HG03280 (cell line): ENCODE data around the gene PIEZO1.

Experiments
- ATAC-seq: cut with Tn5 transposase; IDR thresholded peaks from one replicate; pipeline ENCODE4 v1.9.1; 2021; ENCODE audit warnings: mild to moderate bottlenecking, moderate library complexity; ENCODE audit not compliant: unreplicated experiment

Gene PIEZO1

GRCh38 chr16:88721815-88722755 is 62.9 kb downstream of the PIEZO1 start:
- no peak for ATAC-seq

GRCh38 chr16:88721236-88721635 is 63.8 kb downstream of the PIEZO1 start:
- ATAC-seq = no peak

- no peak for ATAC-seq
These were observed 64.5 kb downstream of the PIEZO1 start for GRCh38 chr16:88720396-88720970.

GRCh38 chr16:88719933-88720296 is 65.1 kb downstream of the PIEZO1 start:
- ATAC-seq = no peak

- no peak for ATAC-seq
These were observed 65.6 kb downstream of the PIEZO1 start for GRCh38 chr16:88719267-88719932.

- no peak for ATAC-seq
These were observed 66.8 kb downstream of the PIEZO1 start for GRCh38 chr16:88718178-88718577.

GRCh38 chr16:88716601-88717001 is 68.4 kb downstream of the PIEZO1 start:
- no peak for ATAC-seq

- no peak for ATAC-seq
These were observed 68.8 kb downstream of the PIEZO1 start for GRCh38 chr16:88716201-88716600.

- ATAC-seq = no peak
These were observed 69.5 kb downstream of the PIEZO1 start for GRCh38 chr16:88715312-88716190.

GRCh38 chr16:88714420-88715302 is 70.4 kb downstream of the PIEZO1 start:
- no peak for ATAC-seq

GRCh38 chr16:88713568-88714419 is 71.2 kb downstream of the PIEZO1 start:
- ATAC-seq = no peak

- ATAC-seq = no peak
These were observed 72.0 kb downstream of the PIEZO1 start for GRCh38 chr16:88713054-88713453.

GRCh38 chr16:88712362-88712979 is 72.5 kb downstream of the PIEZO1 start:
- ATAC-seq = no peak

- no peak for ATAC-seq
These were observed 73.2 kb downstream of the PIEZO1 start for GRCh38 chr16:88711750-88712340.

GRCh38 chr16:88710556-88710955 is 74.5 kb downstream of the PIEZO1 start:
- no peak for ATAC-seq

GRCh38 chr16:88706965-88707826 is 77.8 kb downstream of the PIEZO1 start:
- no peak for ATAC-seq
